ENCODE measurements around the gene INPP5D.

Gene INPP5D

DNA sequence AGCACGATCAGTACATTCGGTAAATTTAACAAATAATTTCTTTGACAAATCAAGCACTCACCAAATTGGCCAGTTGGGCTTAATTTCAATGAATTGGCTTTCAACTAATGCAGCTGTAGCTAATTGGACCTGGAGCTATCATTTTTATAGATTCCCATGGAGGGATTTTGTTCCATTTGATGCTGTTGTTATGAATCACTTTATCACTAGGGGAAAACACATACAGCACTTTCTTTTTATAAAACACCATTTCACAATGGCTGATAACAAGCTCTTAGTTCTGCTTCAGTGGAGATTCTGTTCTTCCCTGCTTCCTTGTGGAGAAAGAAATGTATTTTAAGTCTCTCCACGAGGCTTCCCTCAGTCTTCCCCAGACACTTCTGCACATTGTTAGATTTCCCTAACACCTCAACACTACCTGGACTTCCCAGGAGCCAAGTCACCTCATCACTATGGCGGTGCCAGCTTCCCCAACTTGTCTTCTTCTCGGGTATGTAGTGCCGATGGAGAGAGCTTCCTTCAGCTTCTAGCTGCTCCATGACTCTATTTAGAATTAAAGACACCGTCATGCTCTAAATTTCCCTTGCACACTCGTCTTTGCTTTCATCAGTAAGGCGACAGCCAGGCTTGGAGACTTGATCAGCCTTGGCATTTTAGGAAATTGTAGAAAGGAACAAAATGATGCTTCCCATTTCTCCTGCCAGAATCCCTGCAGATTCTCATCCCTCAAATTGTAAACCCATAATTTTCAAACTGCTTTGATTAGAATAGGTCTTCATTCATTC is 72.0 kb downstream of the INPP5D start:
- H3K9me3 ChIP-seq (ENCODE audit: control insufficient read depth, low read length) = no peaks in the 10 kb centered on the region
- peaks cover 80% of the 10 kb centered on the region for H3K36me3 ChIP-seq (ENCODE audit: control insufficient read depth, insufficient read depth, low read length)
- no peak overlapping the region for H3K4me3 ChIP-seq (ENCODE audit: insufficient read depth, low read depth, low read length, poor library complexity, severe bottlenecking)
- H3K27ac ChIP-seq (ENCODE audit: insufficient read depth, low read length, poor library complexity, severe bottlenecking) = no peak overlapping the region
- H3K27me3 ChIP-seq (replicated peaks; ENCODE audit: control insufficient read depth, insufficient read depth, low read length, poor library complexity, severe bottlenecking) = no peaks in the 10 kb centered on the region
- no peak for DNase-seq
- H3K4me1 ChIP-seq (ENCODE audit: control insufficient read depth, insufficient read depth, low read length, poor library complexity, severe bottlenecking) = peaks cover 4% of the 10 kb centered on the region

- no peak overlapping the region for H3K27ac ChIP-seq (ENCODE audit: insufficient read depth, low read length, poor library complexity, severe bottlenecking)
- peaks cover 71% of the 10 kb centered on the region for H3K36me3 ChIP-seq (ENCODE audit: control insufficient read depth, insufficient read depth, low read length)
Observed at GRCh38 chr2:233133239-233133638, 73.1 kb downstream of the INPP5D start.

DNA sequence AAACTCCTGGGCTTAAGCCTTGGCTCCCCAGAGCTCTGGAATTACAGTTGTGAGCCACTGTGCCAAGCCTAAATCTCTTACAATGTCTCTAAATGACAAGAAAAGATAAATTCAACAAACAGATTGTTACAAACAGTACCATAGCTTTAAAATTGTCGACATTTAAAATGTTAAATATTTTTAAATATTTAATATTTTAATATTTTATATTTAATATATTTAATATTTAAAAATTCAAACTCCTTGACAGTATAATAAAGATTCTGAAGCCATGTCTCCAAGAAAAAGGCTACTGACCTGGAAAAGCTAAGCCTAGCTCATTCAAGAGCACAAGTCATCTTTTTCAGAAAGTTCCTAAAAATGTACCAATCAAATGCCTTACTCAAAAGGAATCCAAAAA is 75.3 kb downstream of the INPP5D start:
- H3K4me1 ChIP-seq (ENCODE audit: control insufficient read depth, insufficient read depth, low read length, poor library complexity, severe bottlenecking) = no peaks in the 10 kb centered on the region
- H3K27ac ChIP-seq (ENCODE audit: insufficient read depth, low read length, poor library complexity, severe bottlenecking) = no peak overlapping the region
- H3K27me3 ChIP-seq (replicated peaks; ENCODE audit: control insufficient read depth, insufficient read depth, low read length, poor library complexity, severe bottlenecking) = no peaks in the 10 kb centered on the region
- no peaks in the 10 kb centered on the region for H3K9me3 ChIP-seq (ENCODE audit: control insufficient read depth, low read length)
- peaks cover 71% of the 10 kb centered on the region for H3K36me3 ChIP-seq (ENCODE audit: control insufficient read depth, insufficient read depth, low read length)
- H3K4me3 ChIP-seq (ENCODE audit: insufficient read depth, low read depth, low read length, poor library complexity, severe bottlenecking) = no peak overlapping the region
- no peak for DNase-seq

More at GRCh38 chr2:233133239-233133638, 73.1 kb downstream of the INPP5D start:
- Histone ChIP-seq H3K27me3 (replicated peaks; ENCODE audit: control insufficient read depth, insufficient read depth, low read length, poor library complexity, severe bottlenecking) (no peaks in the 10 kb centered on the region), H3K9me3 (ENCODE audit: control insufficient read depth, low read length) (no peaks in the 10 kb centered on the region), H3K4me3 (ENCODE audit: insufficient read depth, low read depth, low read length, poor library complexity, severe bottlenecking) (no peak overlapping the region), H3K4me1 (ENCODE audit: control insufficient read depth, insufficient read depth, low read length, poor library complexity, severe bottlenecking) (peaks cover 4% of the 10 kb centered on the region)
- DNase-seq = no peak

DNA sequence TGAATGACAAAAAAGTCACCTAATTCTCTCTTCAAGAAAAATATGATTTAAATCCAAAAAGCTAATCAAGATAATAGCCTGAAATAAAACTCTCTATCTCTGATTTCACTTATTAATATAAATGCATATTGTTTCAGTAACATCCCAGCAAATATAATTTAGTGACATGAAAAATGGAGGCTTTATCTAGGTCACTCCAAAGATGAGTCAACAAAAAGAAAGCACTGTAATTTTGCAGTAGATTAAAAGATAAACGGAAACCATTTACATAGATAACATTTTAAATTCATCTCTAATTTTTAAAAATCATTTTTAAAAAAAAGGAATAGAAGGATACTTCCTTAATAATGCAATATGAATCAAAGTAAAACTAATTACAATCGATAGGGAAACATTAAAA is 76.9 kb downstream of the INPP5D start:
- Histone ChIP-seq H3K27me3 (replicated peaks; ENCODE audit: control insufficient read depth, insufficient read depth, low read length, poor library complexity, severe bottlenecking) (no peaks in the 10 kb centered on the region), H3K4me3 (ENCODE audit: insufficient read depth, low read depth, low read length, poor library complexity, severe bottlenecking) (no peak overlapping the region), H3K36me3 (ENCODE audit: control insufficient read depth, insufficient read depth, low read length) (peaks cover 64% of the 10 kb centered on the region), H3K9me3 (ENCODE audit: control insufficient read depth, low read length) (no peaks in the 10 kb centered on the region), H3K27ac (ENCODE audit: insufficient read depth, low read length, poor library complexity, severe bottlenecking) (no peak overlapping the region), H3K4me1 (ENCODE audit: control insufficient read depth, insufficient read depth, low read length, poor library complexity, severe bottlenecking) (peaks cover 7% of the 10 kb centered on the region)
- DNase-seq = no peak

DNA sequence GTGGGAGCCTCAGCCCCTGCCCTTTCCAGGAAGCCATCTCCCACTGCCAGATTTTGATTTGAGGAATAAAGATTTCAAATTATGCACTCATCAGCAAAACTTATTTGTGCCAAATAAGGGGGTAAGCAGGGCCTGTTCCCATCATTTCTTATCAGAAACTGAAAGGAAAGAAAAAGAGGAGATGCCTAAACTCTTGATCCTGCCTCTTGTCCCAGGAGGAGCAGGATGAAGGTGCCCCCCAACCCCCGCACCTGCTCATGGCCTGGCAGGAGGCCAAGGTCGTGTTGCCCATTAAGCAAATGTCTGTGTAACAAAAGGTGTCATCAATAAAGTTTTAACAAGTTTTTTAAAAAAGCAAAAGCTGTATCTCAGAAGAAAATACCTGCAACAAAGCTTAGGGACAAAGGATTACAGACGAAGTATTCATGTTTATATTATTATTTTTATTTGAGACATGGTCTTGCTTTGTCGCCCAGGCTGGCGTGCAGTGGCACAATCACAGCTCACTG is 80.0 kb downstream of the INPP5D start:
- Histone ChIP-seq H3K36me3 (ENCODE audit: control insufficient read depth, insufficient read depth, low read length) (peaks cover 62% of the 10 kb centered on the region), H3K4me1 (ENCODE audit: control insufficient read depth, insufficient read depth, low read length, poor library complexity, severe bottlenecking) (peaks cover 8% of the 10 kb centered on the region), H3K4me3 (ENCODE audit: insufficient read depth, low read depth, low read length, poor library complexity, severe bottlenecking) (no peak overlapping the region), H3K9me3 (ENCODE audit: control insufficient read depth, low read length) (no peaks in the 10 kb centered on the region), H3K27me3 (replicated peaks; ENCODE audit: control insufficient read depth, insufficient read depth, low read length, poor library complexity, severe bottlenecking) (no peaks in the 10 kb centered on the region), H3K27ac (ENCODE audit: insufficient read depth, low read length, poor library complexity, severe bottlenecking) (no peak overlapping the region)
- DNase-seq = no peak

GRCh38 chr2:233140978-233141377 is 80.8 kb downstream of the INPP5D start:
- no peak overlapping the region for H3K27ac ChIP-seq (ENCODE audit: insufficient read depth, low read length, poor library complexity, severe bottlenecking)
- peaks cover 62% of the 10 kb centered on the region for H3K36me3 ChIP-seq (ENCODE audit: control insufficient read depth, insufficient read depth, low read length)
- H3K27me3 ChIP-seq (replicated peaks; ENCODE audit: control insufficient read depth, insufficient read depth, low read length, poor library complexity, severe bottlenecking) = no peaks in the 10 kb centered on the region
- H3K9me3 ChIP-seq (ENCODE audit: control insufficient read depth, low read length) = no peaks in the 10 kb centered on the region
- no peak overlapping the region for H3K4me3 ChIP-seq (ENCODE audit: insufficient read depth, low read depth, low read length, poor library complexity, severe bottlenecking)
- DNase-seq = no peak
- peaks cover 8% of the 10 kb centered on the region for H3K4me1 ChIP-seq (ENCODE audit: control insufficient read depth, insufficient read depth, low read length, poor library complexity, severe bottlenecking)

- Histone ChIP-seq H3K36me3 (ENCODE audit: control insufficient read depth, insufficient read depth, low read length) (peaks cover 62% of the 10 kb centered on the region), H3K9me3 (ENCODE audit: control insufficient read depth, low read length) (no peaks in the 10 kb centered on the region), H3K4me3 (ENCODE audit: insufficient read depth, low read depth, low read length, poor library complexity, severe bottlenecking) (no peak overlapping the region), H3K27ac (ENCODE audit: insufficient read depth, low read length, poor library complexity, severe bottlenecking) (no peak overlapping the region), H3K4me1 (ENCODE audit: control insufficient read depth, insufficient read depth, low read length, poor library complexity, severe bottlenecking) (peaks cover 8% of the 10 kb centered on the region), H3K27me3 (replicated peaks; ENCODE audit: control insufficient read depth, insufficient read depth, low read length, poor library complexity, severe bottlenecking) (no peaks in the 10 kb centered on the region)
- DNase-seq = no peak
Observed at GRCh38 chr2:233141901-233142300, 81.8 kb downstream of the INPP5D start.

- Histone ChIP-seq H3K27me3 (replicated peaks; ENCODE audit: control insufficient read depth, insufficient read depth, low read length, poor library complexity, severe bottlenecking) (no peaks in the 10 kb centered on the region), H3K4me3 (ENCODE audit: insufficient read depth, low read depth, low read length, poor library complexity, severe bottlenecking) (no peak overlapping the region), H3K27ac (ENCODE audit: insufficient read depth, low read length, poor library complexity, severe bottlenecking) (no peak overlapping the region), H3K36me3 (ENCODE audit: control insufficient read depth, insufficient read depth, low read length) (peaks cover 68% of the 10 kb centered on the region), H3K4me1 (ENCODE audit: control insufficient read depth, insufficient read depth, low read length, poor library complexity, severe bottlenecking) (peaks cover 8% of the 10 kb centered on the region), H3K9me3 (ENCODE audit: control insufficient read depth, low read length) (no peaks in the 10 kb centered on the region)
- peak in 1 of 3 donors; percentile 11 for DNase-seq
Observed at GRCh38 chr2:233142355-233142897, 82.3 kb downstream of the INPP5D start.

- Histone ChIP-seq H3K4me3 (ENCODE audit: insufficient read depth, low read depth, low read length, poor library complexity, severe bottlenecking) (no peak overlapping the region), H3K36me3 (ENCODE audit: control insufficient read depth, insufficient read depth, low read length) (peaks cover 81% of the 10 kb centered on the region), H3K27me3 (replicated peaks; ENCODE audit: control insufficient read depth, insufficient read depth, low read length, poor library complexity, severe bottlenecking) (no peaks in the 10 kb centered on the region), H3K9me3 (ENCODE audit: control insufficient read depth, low read length) (no peaks in the 10 kb centered on the region), H3K4me1 (ENCODE audit: control insufficient read depth, insufficient read depth, low read length, poor library complexity, severe bottlenecking) (peaks cover 8% of the 10 kb centered on the region), H3K27ac (ENCODE audit: insufficient read depth, low read length, poor library complexity, severe bottlenecking) (no peak overlapping the region)
- DNase-seq = no peak
Observed at GRCh38 chr2:233143700-233144331, 83.7 kb downstream of the INPP5D start.

DNA sequence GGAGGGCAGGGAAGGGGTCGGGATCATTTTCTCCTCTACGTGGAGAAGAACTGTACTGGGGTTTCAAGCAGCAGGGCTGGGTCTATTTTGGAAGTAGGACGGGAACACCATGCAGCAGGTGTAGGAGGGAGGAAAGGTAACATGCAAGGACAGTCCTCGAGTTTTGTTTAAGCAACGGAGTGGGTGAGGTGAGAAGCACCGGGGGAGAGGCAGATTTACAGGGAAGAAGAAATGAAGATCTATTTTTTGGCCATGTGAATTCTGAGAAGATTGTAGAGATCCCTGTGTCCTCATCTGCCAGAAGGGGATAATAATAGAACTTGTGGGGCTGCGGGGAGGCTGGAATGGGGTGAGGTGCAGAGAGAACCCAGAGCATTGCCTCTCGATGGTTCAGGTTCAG is 85.6 kb downstream of the INPP5D start:
- peaks cover 5% of the 10 kb centered on the region for H3K4me1 ChIP-seq (ENCODE audit: control insufficient read depth, insufficient read depth, low read length, poor library complexity, severe bottlenecking)
- peaks cover 84% of the 10 kb centered on the region for H3K36me3 ChIP-seq (ENCODE audit: control insufficient read depth, insufficient read depth, low read length)

More for the DNA sequence above, 85.6 kb downstream of the INPP5D start:
- H3K27me3 ChIP-seq (replicated peaks; ENCODE audit: control insufficient read depth, insufficient read depth, low read length, poor library complexity, severe bottlenecking) = no peaks in the 10 kb centered on the region
- no peak overlapping the region for H3K4me3 ChIP-seq (ENCODE audit: insufficient read depth, low read depth, low read length, poor library complexity, severe bottlenecking)
- H3K27ac ChIP-seq (ENCODE audit: insufficient read depth, low read length, poor library complexity, severe bottlenecking) = no peak overlapping the region
- H3K9me3 ChIP-seq (ENCODE audit: control insufficient read depth, low read length) = no peaks in the 10 kb centered on the region
- DNase-seq = no peak

Data from effector memory CD4-positive, alpha-beta T cell (primary cell).